HG02840 (cell line): ENCODE measurements around the gene PRPH.
"Not testable (repeated sequence)": the region's sequence is repeated elsewhere in the genome, so short reads cannot be mapped to it uniquely, and the experiment has no call there.

Source experiments
- ATAC-seq: cut with Tn5 transposase; IDR thresholded peaks from one replicate; pipeline ENCODE4 v1.9.1; 2021; ENCODE audit warnings: mild to moderate bottlenecking, moderate library complexity, moderate number of reproducible peaks; ENCODE audit not compliant: unreplicated experiment, low FRiP score

The PRPH gene

GRCh38 chr12:49331380-49332222 lies 36.7 kb downstream of the PRPH start:
- ATAC-seq: no peak

DNA sequence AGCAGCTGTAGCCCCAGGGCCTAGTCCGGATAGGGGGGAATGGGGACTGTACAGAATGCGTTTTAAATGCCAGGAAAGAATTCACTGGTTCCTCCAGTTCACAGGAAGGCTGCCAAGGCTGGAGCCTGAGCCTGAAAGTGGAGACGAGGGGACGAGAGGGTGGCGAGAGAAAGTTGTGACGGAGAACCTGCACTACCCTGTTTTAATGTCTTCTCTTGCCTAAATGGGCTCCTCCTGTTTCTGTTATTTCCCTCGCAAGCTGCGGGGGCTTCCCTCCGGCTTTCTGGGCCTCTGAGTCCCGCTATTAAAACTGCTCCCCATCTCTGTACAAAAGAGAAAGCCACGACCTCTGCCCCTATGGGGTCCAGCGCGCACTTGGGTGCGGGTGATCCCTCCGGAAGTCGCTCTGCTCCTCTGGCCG lies 37.5 kb downstream of the PRPH start:
- ATAC-seq: no peak

DNA sequence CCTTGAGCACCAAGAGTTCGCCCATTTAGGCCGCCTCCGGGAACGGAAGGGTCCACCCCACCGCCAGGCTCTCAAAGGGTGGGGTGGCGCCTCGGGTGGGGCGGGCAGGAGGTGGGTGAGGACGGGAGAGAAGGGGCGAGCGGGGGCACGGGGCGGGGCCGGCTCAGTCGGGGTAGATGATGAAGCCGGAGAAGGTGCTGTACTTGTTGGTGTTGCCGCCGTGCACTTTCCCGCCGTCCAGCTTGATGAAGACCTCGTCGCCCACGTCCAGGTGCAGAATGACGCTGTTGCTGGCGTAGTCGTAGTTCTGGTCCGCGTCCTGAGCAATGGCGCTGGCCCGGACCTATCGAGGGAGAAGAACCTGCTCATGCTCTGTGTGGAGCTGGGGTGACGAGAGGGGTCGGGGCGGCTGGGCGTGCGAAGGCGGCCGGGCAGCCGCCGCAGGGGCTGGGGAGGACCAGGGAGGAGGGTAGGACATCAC lies 38.0 kb downstream of the PRPH start:
- no peak for ATAC-seq

DNA sequence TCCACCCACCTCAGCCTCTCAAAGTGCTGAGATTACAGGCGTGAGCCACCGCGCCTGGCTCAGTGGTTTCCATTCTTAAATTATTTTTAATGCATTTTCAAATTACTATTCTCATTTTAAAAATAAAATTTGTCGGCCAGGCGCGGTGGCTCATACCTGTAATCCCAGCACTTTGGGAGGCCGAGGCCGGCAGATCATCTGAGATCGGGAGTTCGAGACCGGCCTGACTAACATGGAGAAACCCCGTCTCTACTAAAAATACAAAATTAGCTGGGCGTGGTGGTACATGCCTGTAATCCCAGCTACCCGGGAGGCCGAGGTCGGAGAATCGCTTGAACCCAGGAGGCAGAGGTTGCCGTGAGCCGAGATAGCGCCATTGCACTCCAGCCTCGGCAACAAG lies 38.8 kb downstream of the PRPH start:
- ATAC-seq: not testable (repeated sequence)

- ATAC-seq: no peak
Measured at GRCh38 chr12:49334226-49334625, 39.3 kb downstream of the PRPH start.

- ATAC-seq: no peak
Measured at GRCh38 chr12:49334681-49335080, 39.7 kb downstream of the PRPH start.

GRCh38 chr12:49335118-49335954 lies 40.4 kb downstream of the PRPH start:
- ATAC-seq: no peak

GRCh38 chr12:49335955-49336644 lies 41.2 kb downstream of the PRPH start:
- ATAC-seq: no peak

- ATAC-seq: no peak
Measured at GRCh38 chr12:49336645-49337584, 42.0 kb downstream of the PRPH start, which contains the start of gene C1QL4. TSS of gene C1QL4 (minus strand) at chr12:49337188. CDS start at chr12:49336477, 711 bp downstream.

- no peak for ATAC-seq
Measured at GRCh38 chr12:49338830-49339463, 44.0 kb downstream of the PRPH start.

GRCh38 chr12:49339464-49339861 lies 44.5 kb downstream of the PRPH start:
- no peak for ATAC-seq

GRCh38 chr12:49340095-49340870 lies 45.3 kb downstream of the PRPH start:
- no peak for ATAC-seq

GRCh38 chr12:49340971-49341776 lies 46.2 kb downstream of the PRPH start:
- no peak for ATAC-seq

GRCh38 chr12:49341777-49342065 lies 46.8 kb downstream of the PRPH start:
- no peak for ATAC-seq

GRCh38 chr12:49342066-49342913 lies 47.3 kb downstream of the PRPH start:
- ATAC-seq: peak; percentile 45

DNA sequence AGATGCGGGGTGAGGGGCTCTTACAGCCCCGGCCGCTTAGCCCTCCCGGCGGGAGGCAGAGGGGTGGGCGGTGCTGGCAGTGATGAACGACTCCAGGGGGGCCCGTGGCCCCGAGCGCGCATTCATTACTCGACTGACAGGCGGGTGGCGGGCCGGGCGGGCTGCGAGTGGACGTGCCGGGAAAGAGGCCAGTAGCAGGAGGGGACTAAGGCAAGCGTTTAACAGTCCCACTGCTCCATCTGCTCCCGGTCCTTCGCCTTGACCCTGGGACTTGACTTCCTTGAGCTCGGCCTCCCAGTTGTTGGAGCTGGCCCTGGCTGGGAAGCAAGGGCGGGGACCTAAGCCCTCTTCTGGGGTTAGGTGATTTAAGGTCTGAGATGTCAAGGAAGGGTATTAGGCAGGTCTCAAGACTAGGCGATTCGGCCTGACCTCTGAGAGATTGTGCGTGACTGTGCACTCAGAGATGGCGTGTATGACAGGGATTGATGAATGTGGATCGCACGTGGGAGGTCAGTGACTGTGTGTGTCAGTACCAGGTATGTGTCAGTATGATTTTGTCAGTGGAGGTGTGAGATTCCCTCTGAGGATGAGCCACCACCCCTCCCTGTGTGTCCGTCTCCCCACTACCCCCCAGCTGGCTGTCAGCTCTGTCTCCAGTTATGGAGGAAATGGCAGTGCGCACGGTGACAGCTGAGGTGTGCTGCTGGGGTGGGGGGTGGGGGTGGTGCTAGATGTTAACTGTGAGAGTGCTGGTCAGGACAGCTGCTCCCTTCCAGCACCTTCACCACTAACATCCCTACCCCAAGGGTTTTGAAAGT lies 48.2 kb downstream of the PRPH start:
- ATAC-seq: no peak
